ENCODE measurements around the gene SCARB1. TPM values are rescaled to one million over a fixed set of nuclear protein-coding genes. Genes with fewer than 3 reads are reported as not detected.

SCARB1 gene
- total and polyA plus RNA-seq, 9 of the 15 experiments (the other 6 are each of a cell fraction or from before 2014, with no cell fraction given): 0.56 to 157 (median 52.8) TPM

DNA sequence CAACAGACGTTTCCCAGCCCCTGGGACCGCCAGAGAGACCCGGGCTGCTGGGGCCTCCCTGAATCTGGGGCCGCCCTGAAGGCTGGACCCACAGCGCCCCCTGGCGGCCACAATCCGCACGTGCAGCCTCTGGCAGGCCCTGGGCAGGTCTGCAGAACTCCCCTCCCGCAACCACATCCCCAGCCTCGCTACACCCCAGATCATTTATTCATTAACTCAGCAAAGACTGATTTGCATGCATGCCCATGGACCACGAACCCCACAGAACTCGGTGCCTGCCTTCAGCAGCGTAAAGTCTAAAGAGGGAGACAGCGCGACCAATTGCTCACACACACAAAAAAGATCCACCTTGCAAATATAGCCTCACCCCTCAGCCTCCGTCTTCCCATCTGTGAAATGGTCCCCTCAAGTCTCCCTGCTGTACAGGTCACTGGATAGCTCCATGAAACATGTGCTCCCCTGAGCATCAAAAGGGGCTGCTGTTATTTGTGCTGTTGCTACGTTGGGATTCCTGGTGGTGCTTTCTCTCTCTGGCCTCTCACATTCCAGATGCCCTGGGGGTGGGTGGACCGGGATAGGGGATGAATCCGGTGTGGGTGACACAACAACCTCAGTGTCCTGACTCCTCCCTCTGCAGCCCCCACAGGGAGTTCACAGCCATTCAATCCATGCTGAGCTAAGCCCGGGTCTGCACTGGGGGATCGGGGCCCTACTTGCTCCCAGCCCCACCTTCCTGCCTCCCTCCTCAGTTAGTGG is 96.4 kb downstream of the SCARB1 start (continued):
- TF ChIP-seq ZNF224 (CRISPR knock-in tag; IDR thresholded peaks at IDR 0.05) (no peak), HCFC1 (IDR thresholded peaks at IDR 0.05; ENCODE audit: low read depth, low read length) (no peak), ZZZ3 (IDR thresholded peaks at IDR 0.05) (no peak), ZEB2 (IDR thresholded peaks at IDR 0.05) (no peak), NCOA4 (IDR thresholded peaks at IDR 0.05; ENCODE audit: partially characterized antibody) (no peak), SP1 (CRISPR knock-in tag; IDR thresholded peaks at IDR 0.05) (no peak), CUX1 (CRISPR knock-in tag; IDR thresholded peaks at IDR 0.05) (no peak), CC2D1A (IDR thresholded peaks at IDR 0.05) (peak; percentile 68), STAT6 (CRISPR knock-in tag; IDR thresholded peaks at IDR 0.05) (no peak), RNF219 (CRISPR knock-in tag; IDR thresholded peaks at IDR 0.05) (no peak), ZNF263 (CRISPR knock-in tag; IDR thresholded peaks at IDR 0.05; ENCODE audit: borderline replicate concordance) (no peak), ZNF354B (CRISPR knock-in tag; IDR thresholded peaks at IDR 0.05) (no peak)
- TF ChIP-seq, protein P1, sequence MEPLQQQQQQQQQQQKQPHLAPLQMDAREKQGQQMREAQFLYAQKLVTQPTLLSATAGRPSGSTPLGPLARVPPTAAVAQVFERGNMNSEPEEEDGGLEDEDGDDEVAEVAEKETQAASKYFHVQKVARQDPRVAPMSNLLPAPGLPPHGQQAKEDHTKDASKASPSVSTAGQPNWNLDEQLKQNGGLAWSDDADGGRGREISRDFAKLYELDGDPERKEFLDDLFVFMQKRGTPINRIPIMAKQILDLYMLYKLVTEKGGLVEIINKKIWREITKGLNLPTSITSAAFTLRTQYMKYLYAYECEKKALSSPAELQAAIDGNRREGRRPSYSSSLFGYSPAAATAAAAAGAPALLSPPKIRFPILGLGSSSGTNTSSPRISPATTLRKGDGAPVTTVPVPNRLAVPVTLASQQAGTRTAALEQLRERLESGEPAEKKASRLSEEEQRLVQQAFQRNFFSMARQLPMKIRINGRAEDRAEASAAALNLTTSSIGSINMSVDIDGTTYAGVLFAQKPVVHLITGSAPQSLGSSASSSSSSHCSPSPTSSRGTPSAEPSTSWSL (CRISPR knock-in tag; IDR thresholded peaks at IDR 0.05; ENCODE audit: borderline replicate concordance): no peak
